Thyroid gland (tissue), 4 donors: ENCODE data around the gene SGPP2.

ENCODE experiments used
- POLR2A ChIP-seq, 2 donors: fragments of 450-650 bp; IDR thresholded peaks; one replicate each; pipeline ENCODE4 v1.6.1; 2017; ENCODE audit warnings: antibody characterized with exemption in 2 of 2, mild to moderate bottlenecking in 2 of 2, moderate library complexity in 1 of 2
- TF ChIP-seq, protein P1 (sequence below), 6 experiments: fragments of 200-600 bp in 3 of 6; fragments of 450-650 bp in 3 of 6; sonication (generic) in 3 of 6; IDR thresholded peaks; one replicate each; pipeline ENCODE4 v1.5.1; 2016 to 2019; ENCODE audit warnings: antibody characterized with exemption in 6 of 6, mild to moderate bottlenecking in 2 of 6, inconsistent platforms in 1 of 6, moderate library complexity in 1 of 6

DNA sequence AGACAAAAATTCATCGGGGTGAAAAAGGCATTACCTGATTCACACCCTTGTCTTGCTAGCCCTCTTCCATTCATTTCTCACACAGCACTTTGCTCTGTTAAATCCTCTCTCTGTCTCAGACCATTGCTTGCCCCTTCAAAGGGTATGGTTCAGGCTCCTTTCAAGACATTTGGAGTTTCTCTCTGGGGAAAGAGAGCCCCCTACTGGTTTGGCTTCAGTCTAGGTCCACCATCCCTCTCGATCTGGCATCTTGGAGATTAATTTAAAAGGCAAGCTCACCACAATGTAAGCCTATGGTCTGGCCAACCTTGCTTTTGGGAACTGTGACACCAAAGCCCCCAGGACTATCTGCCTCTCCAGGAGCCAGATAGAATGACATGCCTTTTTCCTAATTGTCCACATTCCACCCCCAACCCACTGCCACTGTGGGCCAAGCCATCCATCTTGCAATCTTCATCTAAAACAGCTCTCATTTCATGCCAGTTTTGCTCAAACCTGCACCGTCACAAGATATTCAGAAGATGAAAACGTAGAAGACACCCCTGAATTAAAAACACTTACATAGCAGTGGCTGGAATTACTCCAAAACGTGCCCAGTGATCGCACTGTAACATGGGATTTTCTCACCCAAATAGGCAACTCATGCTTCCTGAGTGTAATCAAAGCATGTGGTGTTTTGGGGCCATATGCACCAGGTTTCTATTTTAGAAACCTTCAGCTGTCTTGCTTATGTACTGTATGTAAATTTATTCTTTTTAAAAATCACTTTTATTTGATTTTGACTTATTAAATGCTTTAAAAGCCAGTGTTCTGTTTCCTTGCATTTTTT, 137.7 kb downstream of the SGPP2 start:
- TF ChIP-seq, protein P1, sequence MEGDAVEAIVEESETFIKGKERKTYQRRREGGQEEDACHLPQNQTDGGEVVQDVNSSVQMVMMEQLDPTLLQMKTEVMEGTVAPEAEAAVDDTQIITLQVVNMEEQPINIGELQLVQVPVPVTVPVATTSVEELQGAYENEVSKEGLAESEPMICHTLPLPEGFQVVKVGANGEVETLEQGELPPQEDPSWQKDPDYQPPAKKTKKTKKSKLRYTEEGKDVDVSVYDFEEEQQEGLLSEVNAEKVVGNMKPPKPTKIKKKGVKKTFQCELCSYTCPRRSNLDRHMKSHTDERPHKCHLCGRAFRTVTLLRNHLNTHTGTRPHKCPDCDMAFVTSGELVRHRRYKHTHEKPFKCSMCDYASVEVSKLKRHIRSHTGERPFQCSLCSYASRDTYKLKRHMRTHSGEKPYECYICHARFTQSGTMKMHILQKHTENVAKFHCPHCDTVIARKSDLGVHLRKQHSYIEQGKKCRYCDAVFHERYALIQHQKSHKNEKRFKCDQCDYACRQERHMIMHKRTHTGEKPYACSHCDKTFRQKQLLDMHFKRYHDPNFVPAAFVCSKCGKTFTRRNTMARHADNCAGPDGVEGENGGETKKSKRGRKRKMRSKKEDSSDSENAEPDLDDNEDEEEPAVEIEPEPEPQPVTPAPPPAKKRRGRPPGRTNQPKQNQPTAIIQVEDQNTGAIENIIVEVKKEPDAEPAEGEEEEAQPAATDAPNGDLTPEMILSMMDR (IDR thresholded peaks at IDR 0.05), result peak in 5 of 6 experiments; percentile 35 to 90 (median 79)
- no peak for TF ChIP-seq POLR2A (IDR thresholded peaks at IDR 0.05)
